ENCODE data around the gene FHL1. TPM values are rescaled to one million over a fixed set of nuclear protein-coding genes. Genes with fewer than 3 reads are reported as not detected.

Gene FHL1
- total RNA-seq, 1 experiment from 2014 or later = 20.0 TPM

GRCh38 chrX:136207546-136207945 is 60.2 kb downstream of the FHL1 start:
- H3K36me3 ChIP-seq (ENCODE audit: control insufficient read depth in 1 of 2, insufficient read depth in 2 of 2, low read length in 2 of 2) = no peaks in the 10 kb centered on the region; a peak in 1 of 4 replicates
- H3K27me3 ChIP-seq (ENCODE audit: insufficient read depth, low read length) = no peaks in the 10 kb centered on the region
- CTCF ChIA-PET = no interaction called here
- no peak for ATAC-seq
- H4K20me1 ChIP-seq (ENCODE audit: insufficient read depth) = no peaks in the 10 kb centered on the region
- H3K9me3 ChIP-seq (ENCODE audit: control insufficient read depth in 1 of 2, insufficient read depth in 1 of 2, low read depth in 1 of 2, low read length in 2 of 2) = no peaks in the 10 kb centered on the region
- no TSS peak for BruUV-seq (replicated peaks)
- POLR2A ChIA-PET = no interaction called here
- DNase-seq (ENCODE audit: low read depth, low spot score) = no peak
- intact Hi-C loops (cut with micrococcal nuclease) = no loop called here
- TF ChIP-seq, protein P1, sequence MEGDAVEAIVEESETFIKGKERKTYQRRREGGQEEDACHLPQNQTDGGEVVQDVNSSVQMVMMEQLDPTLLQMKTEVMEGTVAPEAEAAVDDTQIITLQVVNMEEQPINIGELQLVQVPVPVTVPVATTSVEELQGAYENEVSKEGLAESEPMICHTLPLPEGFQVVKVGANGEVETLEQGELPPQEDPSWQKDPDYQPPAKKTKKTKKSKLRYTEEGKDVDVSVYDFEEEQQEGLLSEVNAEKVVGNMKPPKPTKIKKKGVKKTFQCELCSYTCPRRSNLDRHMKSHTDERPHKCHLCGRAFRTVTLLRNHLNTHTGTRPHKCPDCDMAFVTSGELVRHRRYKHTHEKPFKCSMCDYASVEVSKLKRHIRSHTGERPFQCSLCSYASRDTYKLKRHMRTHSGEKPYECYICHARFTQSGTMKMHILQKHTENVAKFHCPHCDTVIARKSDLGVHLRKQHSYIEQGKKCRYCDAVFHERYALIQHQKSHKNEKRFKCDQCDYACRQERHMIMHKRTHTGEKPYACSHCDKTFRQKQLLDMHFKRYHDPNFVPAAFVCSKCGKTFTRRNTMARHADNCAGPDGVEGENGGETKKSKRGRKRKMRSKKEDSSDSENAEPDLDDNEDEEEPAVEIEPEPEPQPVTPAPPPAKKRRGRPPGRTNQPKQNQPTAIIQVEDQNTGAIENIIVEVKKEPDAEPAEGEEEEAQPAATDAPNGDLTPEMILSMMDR (IDR thresholded peaks at IDR 0.05 in 2 of 3, conservative IDR thresholded peaks at IDR 0.05 in 1 of 3; ENCODE audit: borderline replicate concordance in 1 of 3, insufficient read depth in 1 of 3, low read depth in 2 of 3, low read length in 2 of 3) = no peak
- TF ChIP-seq, protein P2, sequence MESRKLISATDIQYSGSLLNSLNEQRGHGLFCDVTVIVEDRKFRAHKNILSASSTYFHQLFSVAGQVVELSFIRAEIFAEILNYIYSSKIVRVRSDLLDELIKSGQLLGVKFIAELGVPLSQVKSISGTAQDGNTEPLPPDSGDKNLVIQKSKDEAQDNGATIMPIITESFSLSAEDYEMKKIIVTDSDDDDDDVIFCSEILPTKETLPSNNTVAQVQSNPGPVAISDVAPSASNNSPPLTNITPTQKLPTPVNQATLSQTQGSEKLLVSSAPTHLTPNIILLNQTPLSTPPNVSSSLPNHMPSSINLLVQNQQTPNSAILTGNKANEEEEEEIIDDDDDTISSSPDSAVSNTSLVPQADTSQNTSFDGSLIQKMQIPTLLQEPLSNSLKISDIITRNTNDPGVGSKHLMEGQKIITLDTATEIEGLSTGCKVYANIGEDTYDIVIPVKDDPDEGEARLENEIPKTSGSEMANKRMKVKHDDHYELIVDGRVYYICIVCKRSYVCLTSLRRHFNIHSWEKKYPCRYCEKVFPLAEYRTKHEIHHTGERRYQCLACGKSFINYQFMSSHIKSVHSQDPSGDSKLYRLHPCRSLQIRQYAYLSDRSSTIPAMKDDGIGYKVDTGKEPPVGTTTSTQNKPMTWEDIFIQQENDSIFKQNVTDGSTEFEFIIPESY (IDR thresholded peaks at IDR 0.05; ENCODE audit: extremely low read depth, insufficient replicate concordance, low read length) = no peak
- TF ChIP-seq POLR2AphosphoS5 (IDR thresholded peaks at IDR 0.05; ENCODE audit: low read depth, low read length) = no peak
- TF ChIP-seq EZH2phosphoT487 (IDR thresholded peaks at IDR 0.05; ENCODE audit: borderline replicate concordance) = no peak
- TF ChIP-seq ATF3 (IDR thresholded peaks at IDR 0.05) = no peak
- TF ChIP-seq RAD21 (IDR thresholded peaks at IDR 0.05; ENCODE audit: low read depth) = no peak
- no peak for TF ChIP-seq ZNF274 (IDR thresholded peaks at IDR 0.05; ENCODE audit: low read depth, low read length)
- no peak for TF ChIP-seq SP1 (IDR thresholded peaks at IDR 0.05; ENCODE audit: low read depth)
- no peak for TF ChIP-seq FOSL1 (IDR thresholded peaks at IDR 0.05; ENCODE audit: low read depth)
- no peak for TF ChIP-seq ZFX (IDR thresholded peaks at IDR 0.05)
- TF ChIP-seq POLR2A (IDR thresholded peaks at IDR 0.05; ENCODE audit: borderline replicate concordance, extremely low read depth, insufficient read depth, insufficient read length) = no peak
- no peak for TF ChIP-seq TCF7L2 (IDR thresholded peaks at IDR 0.05; ENCODE audit: borderline replicate concordance, extremely low read depth, insufficient read depth, insufficient read length)
- TF ChIP-seq SRF (IDR thresholded peaks at IDR 0.05; ENCODE audit: low read depth) = no peak
- TF ChIP-seq, protein P3, sequence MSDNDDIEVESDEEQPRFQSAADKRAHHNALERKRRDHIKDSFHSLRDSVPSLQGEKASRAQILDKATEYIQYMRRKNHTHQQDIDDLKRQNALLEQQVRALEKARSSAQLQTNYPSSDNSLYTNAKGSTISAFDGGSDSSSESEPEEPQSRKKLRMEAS (IDR thresholded peaks at IDR 0.05) = no peak
- TF ChIP-seq ELF1 (IDR thresholded peaks at IDR 0.05; ENCODE audit: borderline replicate concordance, low read depth) = no peak
- no peak for TF ChIP-seq CBX3 (IDR thresholded peaks at IDR 0.05; ENCODE audit: low read depth)
- H3K79me2 ChIP-seq (ENCODE audit: insufficient read depth, low read length) = no peaks in the 10 kb centered on the region
- H3K9me2 ChIP-seq (ENCODE audit: insufficient read depth) = no peaks in the 10 kb centered on the region
- no peaks in the 10 kb centered on the region for H3K4me1 ChIP-seq (ENCODE audit: control insufficient read depth in 1 of 2, insufficient read depth in 2 of 2, low read length in 2 of 2)
- RAD21 ChIA-PET (ENCODE audit: low non-redundant PET in 1 of 2, low total read pairs in 2 of 2, uncharacterized antibody in 2 of 2, unreplicated experiment in 2 of 2) = no interaction called here
- H3K4me2 ChIP-seq (ENCODE audit: low read length) = no peak overlapping the region
- H3K9ac ChIP-seq (ENCODE audit: low read length) = no peak overlapping the region
- H3K4me3 ChIP-seq (replicated peaks in 1 of 2; ENCODE audit: low read depth in 1 of 2, low read length in 2 of 2) = no peak overlapping the region
- H2AFZ ChIP-seq (ENCODE audit: low read depth, low read length, poor library complexity, severe bottlenecking) = no peak overlapping the region
- no peak overlapping the region for H3K27ac ChIP-seq (ENCODE audit: low read depth, low read length)
